ENCODE results near the gene RHAG. TPM values are rescaled to one million over a fixed set of nuclear protein-coding genes. Genes with fewer than 3 reads are reported as not detected.
"Not testable (repeated sequence)": the region's sequence is repeated elsewhere in the genome, so short reads cannot be mapped to it uniquely, and the experiment has no call there.

RHAG gene
- total RNA-seq, 1 donor from 2014 or later, result 2.5 TPM

DNA sequence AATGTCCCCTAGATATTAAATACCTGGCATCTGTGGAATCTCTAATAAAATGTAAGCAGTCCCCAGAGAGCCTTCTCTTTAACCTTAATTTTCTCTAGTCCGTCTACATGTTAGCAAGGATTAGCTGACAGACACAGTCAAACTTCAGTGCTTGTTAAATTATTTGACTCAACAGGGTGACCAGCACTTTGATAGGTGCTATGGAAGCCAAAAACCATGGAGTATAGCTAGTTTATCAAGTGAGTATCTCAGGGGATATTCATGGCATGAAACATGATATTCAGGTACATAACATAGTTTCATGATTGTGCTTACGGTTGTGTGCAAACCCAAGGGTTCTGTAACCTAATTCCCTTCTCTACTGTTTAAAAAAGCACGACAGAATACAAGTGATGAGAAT, 3.9 kb downstream of the RHAG start:
- no peaks in the 10 kb centered on the region for H3K9me3 ChIP-seq
- no peaks in the 10 kb centered on the region for H3K4me1 ChIP-seq
- intact Hi-C loops (cut with DNase I), result no loop called here
- no peak overlapping the region for H3K27ac ChIP-seq
- no peaks in the 10 kb centered on the region for H3K36me3 ChIP-seq
- no peak for DNase-seq (ENCODE audit: extremely low spot score in 2 of 2)
- no peak overlapping the region for H3K4me3 ChIP-seq
- no peaks in the 10 kb centered on the region for H3K27me3 ChIP-seq
- TF ChIP-seq POLR2A (IDR thresholded peaks at IDR 0.05) (no peak), POLR2AphosphoS5 (IDR thresholded peaks at IDR 0.05; ENCODE audit: insufficient read depth in 1 of 2, low read depth in 1 of 2) (no peak)
- TF ChIP-seq, protein P1, sequence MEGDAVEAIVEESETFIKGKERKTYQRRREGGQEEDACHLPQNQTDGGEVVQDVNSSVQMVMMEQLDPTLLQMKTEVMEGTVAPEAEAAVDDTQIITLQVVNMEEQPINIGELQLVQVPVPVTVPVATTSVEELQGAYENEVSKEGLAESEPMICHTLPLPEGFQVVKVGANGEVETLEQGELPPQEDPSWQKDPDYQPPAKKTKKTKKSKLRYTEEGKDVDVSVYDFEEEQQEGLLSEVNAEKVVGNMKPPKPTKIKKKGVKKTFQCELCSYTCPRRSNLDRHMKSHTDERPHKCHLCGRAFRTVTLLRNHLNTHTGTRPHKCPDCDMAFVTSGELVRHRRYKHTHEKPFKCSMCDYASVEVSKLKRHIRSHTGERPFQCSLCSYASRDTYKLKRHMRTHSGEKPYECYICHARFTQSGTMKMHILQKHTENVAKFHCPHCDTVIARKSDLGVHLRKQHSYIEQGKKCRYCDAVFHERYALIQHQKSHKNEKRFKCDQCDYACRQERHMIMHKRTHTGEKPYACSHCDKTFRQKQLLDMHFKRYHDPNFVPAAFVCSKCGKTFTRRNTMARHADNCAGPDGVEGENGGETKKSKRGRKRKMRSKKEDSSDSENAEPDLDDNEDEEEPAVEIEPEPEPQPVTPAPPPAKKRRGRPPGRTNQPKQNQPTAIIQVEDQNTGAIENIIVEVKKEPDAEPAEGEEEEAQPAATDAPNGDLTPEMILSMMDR (IDR thresholded peaks at IDR 0.05), result no peak

DNA sequence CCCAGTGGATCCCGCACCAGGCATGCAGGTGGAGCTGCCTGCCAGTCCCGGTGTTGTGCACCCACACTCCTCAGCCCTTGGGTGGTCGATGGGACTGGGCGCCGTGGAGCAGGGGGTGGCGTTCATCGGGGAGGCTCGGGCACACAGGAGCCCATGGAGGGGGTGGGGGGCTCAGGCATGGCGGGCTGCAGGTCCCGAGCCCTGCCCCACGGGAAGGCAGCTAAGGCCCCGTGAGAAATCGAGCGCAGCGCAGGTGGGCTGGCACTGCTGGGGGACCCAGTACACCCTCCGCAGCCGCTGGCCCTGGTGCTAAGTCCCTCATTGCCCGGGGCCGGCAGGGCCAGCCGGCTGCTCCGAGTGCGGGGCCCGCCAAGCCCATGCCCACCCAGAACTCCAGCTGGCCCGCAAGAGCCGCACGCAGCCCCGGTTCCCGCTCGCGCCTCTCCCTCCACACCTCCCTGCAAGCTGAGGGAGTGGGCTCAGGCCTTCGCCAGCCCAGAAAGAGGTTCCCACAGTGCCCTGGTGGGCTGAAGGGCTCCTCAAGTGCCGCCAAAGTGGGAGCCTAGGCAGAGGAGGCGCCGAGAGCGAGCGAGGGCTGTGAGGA, 7.1 kb downstream of the RHAG start:
- DNase-seq (ENCODE audit: extremely low spot score in 2 of 2); H3K36me3 ChIP-seq; H3K9me3 ChIP-seq; H3K4me3 ChIP-seq; intact Hi-C loops (cut with DNase I); H3K4me1 ChIP-seq; H3K27ac ChIP-seq; H3K27me3 ChIP-seq: not testable (repeated sequence)

DNA sequence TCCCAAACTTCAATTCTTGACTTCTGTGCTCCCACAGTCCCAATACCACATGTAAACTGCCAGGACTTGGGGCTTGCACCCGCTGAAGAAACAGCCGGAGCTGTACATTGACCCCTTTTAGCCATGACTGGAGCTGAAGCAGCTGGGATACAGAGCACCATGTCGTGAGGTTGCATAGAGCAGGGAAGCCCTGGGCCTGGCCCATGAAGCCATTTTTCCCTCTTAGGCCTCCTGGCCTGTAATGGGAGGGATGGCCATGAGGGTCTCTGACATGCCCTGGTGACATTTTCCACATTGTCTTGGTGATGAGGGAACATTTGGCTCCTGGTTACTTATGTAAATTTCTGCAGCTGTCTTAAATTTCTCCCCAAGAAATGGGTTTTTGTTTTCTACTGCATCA, 9.8 kb downstream of the RHAG start:
- no peaks in the 10 kb centered on the region for H3K4me1 ChIP-seq
- no peaks in the 10 kb centered on the region for H3K9me3 ChIP-seq
- no peak overlapping the region for H3K27ac ChIP-seq
- intact Hi-C loops (cut with DNase I), result no loop called here
- TF ChIP-seq POLR2A (IDR thresholded peaks at IDR 0.05), result no peak
- no peak for DNase-seq (ENCODE audit: extremely low spot score in 2 of 2)
- no peak overlapping the region for H3K4me3 ChIP-seq
- no peaks in the 10 kb centered on the region for H3K36me3 ChIP-seq
- H3K27me3 ChIP-seq, result no peaks in the 10 kb centered on the region

DNA sequence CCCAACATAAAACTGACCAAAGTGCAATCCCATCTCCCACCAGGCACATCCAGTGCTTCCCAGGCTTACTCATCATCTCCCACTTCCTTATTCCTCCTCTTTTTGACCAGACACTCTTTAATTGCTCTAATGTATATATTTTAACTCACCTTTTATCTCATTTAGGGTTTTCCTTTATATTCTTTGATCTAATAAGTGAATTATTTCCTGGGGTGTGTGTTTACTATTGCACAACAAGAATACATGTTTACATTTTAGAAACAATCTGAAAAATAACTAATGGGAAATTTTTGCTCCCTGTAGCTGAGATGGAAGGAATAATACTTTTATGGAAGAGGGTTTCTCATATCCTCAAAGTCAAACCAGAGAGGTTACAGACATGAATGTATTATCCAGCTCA, 18.4 kb downstream of the RHAG start:
- Histone ChIP-seq H3K9me3 (no peaks in the 10 kb centered on the region), H3K27ac (no peak overlapping the region), H3K36me3 (no peaks in the 10 kb centered on the region), H3K27me3 (no peaks in the 10 kb centered on the region), H3K4me1 (no peaks in the 10 kb centered on the region), H3K4me3 (no peak overlapping the region)
- intact Hi-C loops (cut with DNase I), result no loop called here
- TF ChIP-seq POLR2AphosphoS5 (IDR thresholded peaks at IDR 0.05; ENCODE audit: insufficient read depth in 1 of 2, low read depth in 1 of 2), result no peak
- TF ChIP-seq, protein P1 (IDR thresholded peaks at IDR 0.05), result no peak
- no peak for TF ChIP-seq POLR2A (IDR thresholded peaks at IDR 0.05)
- DNase-seq (ENCODE audit: extremely low spot score in 2 of 2), result no peak

DNA sequence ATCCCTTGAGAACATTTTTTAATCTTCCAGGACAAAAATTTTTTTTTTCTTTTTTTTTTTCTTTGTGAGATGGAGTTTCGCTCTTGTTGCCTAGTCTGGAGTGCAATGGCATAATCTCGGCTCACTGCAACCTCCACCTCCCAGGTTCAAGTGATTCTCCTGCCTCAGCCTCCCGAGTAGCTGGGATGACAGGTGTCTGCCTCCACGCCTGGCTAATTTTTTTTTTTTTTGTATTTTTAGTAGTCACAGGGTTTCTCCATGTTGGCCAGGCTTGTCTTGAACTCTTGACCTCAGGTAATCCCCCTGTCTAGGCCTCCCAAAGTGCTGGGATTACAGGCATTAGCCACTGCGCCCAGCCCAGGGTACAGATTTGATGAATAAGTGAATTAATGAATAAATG, 22.5 kb downstream of the RHAG start:
- H3K9me3 ChIP-seq; intact Hi-C loops (cut with DNase I); H3K4me1 ChIP-seq; H3K36me3 ChIP-seq; H3K27ac ChIP-seq; H3K27me3 ChIP-seq; H3K4me3 ChIP-seq; DNase-seq (ENCODE audit: extremely low spot score in 2 of 2): not testable (repeated sequence)

DNA sequence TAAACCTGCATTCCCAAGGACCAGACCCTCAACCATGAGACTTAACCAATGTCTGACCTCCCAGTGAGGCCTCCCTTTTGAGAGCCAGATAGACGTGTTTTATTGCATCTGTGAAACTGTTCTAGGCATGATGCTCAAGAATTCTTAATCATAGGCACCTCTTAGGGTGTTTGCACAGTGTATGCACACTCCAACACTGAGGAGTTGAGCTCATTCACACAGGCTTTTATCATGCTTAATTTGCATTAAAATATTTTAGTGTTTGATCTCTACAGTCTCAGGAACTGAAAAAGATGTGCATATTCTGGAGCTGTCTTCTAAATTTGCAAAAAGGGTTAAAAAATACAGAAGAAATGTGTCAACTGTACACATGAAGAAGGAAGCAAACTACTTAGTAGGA, 27.4 kb downstream of the RHAG start:
- no peaks in the 10 kb centered on the region for H3K9me3 ChIP-seq
- H3K4me3 ChIP-seq, result no peak overlapping the region
- H3K27me3 ChIP-seq, result no peaks in the 10 kb centered on the region
- TF ChIP-seq POLR2A (IDR thresholded peaks at IDR 0.05) (no peak), POLR2AphosphoS5 (IDR thresholded peaks at IDR 0.05; ENCODE audit: insufficient read depth in 1 of 2, low read depth in 1 of 2) (no peak)
- TF ChIP-seq, protein P1 (IDR thresholded peaks at IDR 0.05), result no peak
- intact Hi-C loops (cut with DNase I), result no loop called here
- no peak for DNase-seq (ENCODE audit: extremely low spot score in 2 of 2)
- H3K27ac ChIP-seq, result no peak overlapping the region
- no peaks in the 10 kb centered on the region for H3K36me3 ChIP-seq
- no peaks in the 10 kb centered on the region for H3K4me1 ChIP-seq

DNA sequence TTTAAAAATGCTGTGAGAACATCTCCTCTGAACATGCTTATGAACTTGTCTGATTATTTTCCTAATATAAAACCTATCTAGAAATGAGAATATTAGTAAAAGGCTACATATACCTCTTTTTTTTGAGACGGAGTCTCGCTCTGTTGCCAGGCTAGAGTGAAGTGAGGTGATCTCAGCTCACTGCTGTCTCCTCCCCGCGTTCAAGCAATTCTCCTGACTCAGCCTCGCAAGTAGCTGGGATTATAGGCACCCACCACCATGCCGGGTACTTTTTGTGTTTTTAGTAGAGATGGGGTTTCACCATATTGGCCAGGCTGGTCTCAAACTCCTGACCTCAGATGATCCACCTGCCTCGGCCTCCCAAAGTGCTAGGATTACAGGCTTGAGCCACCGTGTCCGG, 28.4 kb downstream of the RHAG start:
- DNase-seq (ENCODE audit: extremely low spot score in 2 of 2); H3K4me3 ChIP-seq; H3K36me3 ChIP-seq; H3K4me1 ChIP-seq; H3K27me3 ChIP-seq; H3K9me3 ChIP-seq; intact Hi-C loops (cut with DNase I); H3K27ac ChIP-seq: not testable (repeated sequence)
